Psoas muscle (tissue), 8 donors: Measurements from ENCODE around the gene MTURN. TPM values are rescaled to one million over a fixed set of nuclear protein-coding genes. Genes with fewer than 3 reads are reported as not detected.

ENCODE experiments used
- ATAC-seq, 4 donors: fragments of 200-7000 bp; cut with Tn5 transposase; one replicate each; pipeline ENCODE4 v1.9.1; 2020; ENCODE audit warnings: moderate library complexity in 3 of 4, mild to moderate bottlenecking in 2 of 4
- DNase-seq, 2 donors: peaks; one replicate each; pipeline ENCODE4 v3.0.0-alpha.2; 2020
- H3K27ac ChIP-seq: fragments of 200-600 bp; one replicate; pipeline ENCODE4 v1.8.0; 2022
- H3K27me3 ChIP-seq, 3 donors: fragments of 200-600 bp in 1 of 3; one replicate each; pipeline versions ENCODE4 v1.6.1 to v1.8.0; 2013 to 2022; ENCODE audit warnings: low read length in 2 of 3, mild to moderate bottlenecking in 2 of 3, moderate library complexity in 1 of 3; ENCODE audit not compliant: insufficient read depth in 3 of 3
- H3K36me3 ChIP-seq, 2 donors: fragments of 200-600 bp in 1 of 2; one replicate each; pipeline versions ENCODE4 v1.6.1 to v1.8.0; 2013 to 2022; ENCODE audit warnings: low read depth in 1 of 2, mild to moderate bottlenecking in 1 of 2, moderate library complexity in 1 of 2; ENCODE audit not compliant: insufficient read depth in 1 of 2
- H3K4me1 ChIP-seq: fragments of 200-600 bp; one replicate; pipeline ENCODE4 v1.8.0; 2022
- H3K4me3 ChIP-seq: fragments of 200-600 bp; one replicate; pipeline ENCODE4 v1.8.0; 2022; ENCODE audit warnings: mild to moderate bottlenecking
- H3K9me3 ChIP-seq: fragments of 200-600 bp; one replicate; pipeline ENCODE4 v1.8.0; 2022
- CTCF ChIP-seq: fragments of 200-600 bp; IDR thresholded peaks from one replicate; pipeline ENCODE4 v1.8.0; 2022; ENCODE audit warnings: antibody characterized with exemption
- WGBS, 3 donors: extraction: QIAGEN DNeasy Blood & Tissue Kit; methylation state at CpG; one replicate each; pipeline versions ENCODE4 v1.1.6 to v1.1.7; 2013; 5-methylcytosine and 5-hydroxymethylcytosine counted together
- intact Hi-C, 2 donors: fragments of 100-400 bp; cut with DNase I; formaldehyde crosslinking; loops; one replicate each; pipeline versions ENCODE4 v1.11.0 to v1.14.2; 2022
- polyA plus RNA-seq, 3 donors: library from polyadenylated mRNA; stranded (reverse); fragments of 200-250 nt; gene quantifications; one replicate each; pipeline ENCODE4 v1.2.3, GENCODE V29; 2013
- total RNA-seq, 4 donors: library from RNA; stranded (reverse); fragmentation: NEBNext Ultra II Directional in 2 of 4; extraction: Animal tissue kit (Norgen Biotek cat#: 25700) in 2 of 4; gene quantifications; one replicate each; pipeline versions ENCODE4 v1.2.1 to v1.2.4, GENCODE V29; 2021 to 2023
- donor health status: healthy with polysubstance abuse.
- donor health status: DM: no; HTN: no; CAD: no; lungs with moderate emphysema.
- donor health status: Bipolar disorder and iron deficiency.
- donor health status: healthy.
- donor health status: DM: yes; HTN: yes; CAD: no.
- donor health status: DM: no; HTN: no; CAD: no.
- donor health status: DM: no; HTN: no; CAD: no.
- donor health status: DM: yes; HTN: yes; CAD: no.

Gene MTURN
- total and polyA plus RNA-seq, 7 donors = 7.1 to 68.6 (median 17.6) TPM

- no peak for DNase-seq
- Histone ChIP-seq H3K4me1 (no peaks in the 10 kb centered on the region), H3K27ac (no peak overlapping the region), H3K4me3 (no peak overlapping the region), H3K36me3 (no peaks in the 10 kb centered on the region), H3K27me3 (no peaks in the 10 kb centered on the region), H3K9me3 (no peaks in the 10 kb centered on the region)
- intact Hi-C loops = no loop called here
- 92 to 95% (median 94%) methylated on average over 4 of the region's 4 CpGs for WGBS, 3 donors
- TF ChIP-seq CTCF = no peak
- no peak for ATAC-seq
Measured at GRCh38 chr7:30191809-30192208, 57.0 kb downstream of the MTURN start.

GRCh38 chr7:30193336-30193943 is 58.7 kb downstream of the MTURN start:
- H3K27ac ChIP-seq = no peak overlapping the region
- 93 to 95% (median 94%) methylated on average over 5 of the region's 5 CpGs for WGBS, 3 donors
- DNase-seq (no peak), ATAC-seq (no peak)
- no peak for TF ChIP-seq CTCF
- no peak overlapping the region for H3K4me3 ChIP-seq
- H3K27me3 ChIP-seq = no peaks in the 10 kb centered on the region
- H3K9me3 ChIP-seq = no peaks in the 10 kb centered on the region
- intact Hi-C loops = no loop called here
- H3K4me1 ChIP-seq = no peaks in the 10 kb centered on the region
- H3K36me3 ChIP-seq = no peaks in the 10 kb centered on the region

- intact Hi-C loops = no loop called here
- ATAC-seq = no peak
- no peak overlapping the region for H3K27ac ChIP-seq
Measured at GRCh38 chr7:30196408-30196807, 61.6 kb downstream of the MTURN start.

GRCh38 chr7:30197438-30197837 is 62.7 kb downstream of the MTURN start:
- H3K4me1 ChIP-seq = no peaks in the 10 kb centered on the region
- no peak for TF ChIP-seq CTCF
- no peaks in the 10 kb centered on the region for H3K9me3 ChIP-seq
- no peaks in the 10 kb centered on the region for H3K36me3 ChIP-seq
- 96 to 100% (median 100%) methylated on average over 1 of the region's 1 CpG for WGBS, 3 donors
- intact Hi-C loops = no loop called here
- ATAC-seq (no peak), DNase-seq (no peak)
- no peak overlapping the region for H3K4me3 ChIP-seq
- H3K27me3 ChIP-seq = no peaks in the 10 kb centered on the region
- H3K27ac ChIP-seq = no peak overlapping the region

More at GRCh38 chr7:30196408-30196807, 61.6 kb downstream of the MTURN start:
- DNase-seq = no peak
- no peaks in the 10 kb centered on the region for H3K27me3 ChIP-seq
- no peaks in the 10 kb centered on the region for H3K9me3 ChIP-seq
- no peak overlapping the region for H3K4me3 ChIP-seq
- no peak for TF ChIP-seq CTCF
- no peaks in the 10 kb centered on the region for H3K36me3 ChIP-seq
- no peaks in the 10 kb centered on the region for H3K4me1 ChIP-seq

GRCh38 chr7:30199271-30199670 is 64.5 kb downstream of the MTURN start:
- 66 to 83% (median 76%) methylated on average over 3 of the region's 3 CpGs for WGBS, 3 donors

More at GRCh38 chr7:30199271-30199670, 64.5 kb downstream of the MTURN start:
- H3K9me3 ChIP-seq = no peaks in the 10 kb centered on the region
- no peak for ATAC-seq
- no peak overlapping the region for H3K4me3 ChIP-seq
- intact Hi-C loops = no loop called here
- no peaks in the 10 kb centered on the region for H3K27me3 ChIP-seq
- H3K36me3 ChIP-seq = no peaks in the 10 kb centered on the region
- no peak overlapping the region for H3K27ac ChIP-seq
- DNase-seq = no peak
- no peak for TF ChIP-seq CTCF
- no peaks in the 10 kb centered on the region for H3K4me1 ChIP-seq
